ENCODE results near the gene PGBD2.

DNA sequence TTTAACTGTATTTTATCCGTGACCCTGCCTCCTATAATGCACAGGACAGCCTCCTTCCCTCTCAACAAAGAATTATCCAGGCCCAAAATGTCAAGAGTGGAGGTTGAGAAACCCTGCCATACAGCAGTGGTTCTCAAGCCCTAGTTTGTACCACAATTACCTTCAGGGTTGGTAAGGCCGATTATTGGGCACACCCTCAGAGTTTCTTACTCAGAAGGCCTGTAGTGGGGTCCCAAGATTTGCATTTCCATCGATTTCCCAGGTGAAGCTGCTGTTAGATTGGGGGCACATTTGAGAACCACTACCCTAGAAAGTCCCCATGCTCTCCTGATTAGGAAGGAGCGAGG is 400 bp upstream of the PGBD2 start:
- no peak for TF ChIP-seq CTCF (IDR thresholded peaks at IDR 0.05)
- TF ChIP-seq POLR2A (IDR thresholded peaks at IDR 0.05): no peak
